ENCODE measurements around the gene SLC5A9.

SLC5A9 gene

DNA sequence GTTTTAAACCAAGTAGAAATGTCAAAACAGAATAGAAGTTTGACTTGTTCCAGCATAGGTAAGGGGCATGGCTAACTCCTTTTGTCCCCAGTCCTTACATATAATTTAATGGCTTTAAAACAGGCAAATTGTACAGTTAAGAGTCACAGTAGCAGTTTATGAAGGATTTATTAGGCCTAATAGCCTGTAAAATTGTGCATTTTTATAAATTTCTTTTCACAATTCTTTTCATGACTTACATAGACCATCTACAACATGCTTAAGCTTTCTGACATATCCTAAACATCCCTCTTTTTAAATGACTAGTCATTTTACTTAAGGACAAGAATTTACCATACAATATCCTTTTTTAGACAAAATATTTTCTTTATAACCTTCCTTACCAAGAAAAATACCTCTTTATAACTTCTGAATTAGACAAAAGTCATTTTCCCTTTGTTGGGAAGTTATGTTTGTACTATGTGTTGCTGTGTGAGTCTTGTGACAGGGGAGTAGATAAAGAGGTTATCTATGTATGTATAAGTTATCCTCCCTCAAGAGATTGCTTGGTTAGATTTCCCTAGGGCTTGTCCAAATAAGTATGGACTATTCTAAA is 34.5 kb upstream of the SLC5A9 start:
- no peak overlapping the region for H3K4me3 ChIP-seq (ENCODE audit: control insufficient read depth, low read depth, low read length)
- DNase-seq (ENCODE audit: low read depth): no peak
- TF ChIP-seq, protein P1, sequence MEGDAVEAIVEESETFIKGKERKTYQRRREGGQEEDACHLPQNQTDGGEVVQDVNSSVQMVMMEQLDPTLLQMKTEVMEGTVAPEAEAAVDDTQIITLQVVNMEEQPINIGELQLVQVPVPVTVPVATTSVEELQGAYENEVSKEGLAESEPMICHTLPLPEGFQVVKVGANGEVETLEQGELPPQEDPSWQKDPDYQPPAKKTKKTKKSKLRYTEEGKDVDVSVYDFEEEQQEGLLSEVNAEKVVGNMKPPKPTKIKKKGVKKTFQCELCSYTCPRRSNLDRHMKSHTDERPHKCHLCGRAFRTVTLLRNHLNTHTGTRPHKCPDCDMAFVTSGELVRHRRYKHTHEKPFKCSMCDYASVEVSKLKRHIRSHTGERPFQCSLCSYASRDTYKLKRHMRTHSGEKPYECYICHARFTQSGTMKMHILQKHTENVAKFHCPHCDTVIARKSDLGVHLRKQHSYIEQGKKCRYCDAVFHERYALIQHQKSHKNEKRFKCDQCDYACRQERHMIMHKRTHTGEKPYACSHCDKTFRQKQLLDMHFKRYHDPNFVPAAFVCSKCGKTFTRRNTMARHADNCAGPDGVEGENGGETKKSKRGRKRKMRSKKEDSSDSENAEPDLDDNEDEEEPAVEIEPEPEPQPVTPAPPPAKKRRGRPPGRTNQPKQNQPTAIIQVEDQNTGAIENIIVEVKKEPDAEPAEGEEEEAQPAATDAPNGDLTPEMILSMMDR (IDR thresholded peaks at IDR 0.05; ENCODE audit: control insufficient read depth, insufficient read depth, low read depth, low read length, missing control alignments): no peak

- TF ChIP-seq, protein P1 (IDR thresholded peaks at IDR 0.05; ENCODE audit: control insufficient read depth, insufficient read depth, low read depth, low read length, missing control alignments): no peak
- H3K4me3 ChIP-seq (ENCODE audit: control insufficient read depth, low read depth, low read length): no peak overlapping the region
- DNase-seq (ENCODE audit: low read depth): no peak
These were observed 31.6 kb upstream of the SLC5A9 start for GRCh38 chr1:48190881-48191280.

GRCh38 chr1:48194801-48195200 is 27.7 kb upstream of the SLC5A9 start:
- TF ChIP-seq, protein P1 (IDR thresholded peaks at IDR 0.05; ENCODE audit: control insufficient read depth, insufficient read depth, low read depth, low read length, missing control alignments): no peak
- no peak for DNase-seq (ENCODE audit: low read depth)
- H3K4me3 ChIP-seq (ENCODE audit: control insufficient read depth, low read depth, low read length): no peak overlapping the region

DNA sequence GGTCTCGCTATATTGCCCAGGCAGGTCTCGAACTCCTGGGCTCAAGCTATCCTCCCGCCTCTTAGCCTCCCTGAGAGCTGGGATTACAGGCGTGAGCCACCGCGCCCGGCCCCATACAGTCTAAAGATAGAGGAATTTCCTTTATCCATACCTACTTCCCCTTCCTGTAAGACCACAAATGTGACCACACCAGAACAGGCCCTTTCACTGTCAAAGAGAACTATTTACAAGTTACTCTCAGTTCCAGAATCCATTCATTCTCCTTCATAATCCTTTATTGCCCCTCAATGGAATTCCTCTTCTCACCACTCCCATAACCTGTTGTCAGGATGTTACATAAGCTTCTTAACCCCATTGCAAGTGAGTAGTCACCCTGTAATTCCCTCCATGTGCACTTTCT is 26.3 kb upstream of the SLC5A9 start:
- H3K4me3 ChIP-seq (ENCODE audit: control insufficient read depth, low read depth, low read length): no peak overlapping the region
- TF ChIP-seq, protein P1 (IDR thresholded peaks at IDR 0.05; ENCODE audit: control insufficient read depth, insufficient read depth, low read depth, low read length, missing control alignments): no peak
- no peak for DNase-seq (ENCODE audit: low read depth)

DNA sequence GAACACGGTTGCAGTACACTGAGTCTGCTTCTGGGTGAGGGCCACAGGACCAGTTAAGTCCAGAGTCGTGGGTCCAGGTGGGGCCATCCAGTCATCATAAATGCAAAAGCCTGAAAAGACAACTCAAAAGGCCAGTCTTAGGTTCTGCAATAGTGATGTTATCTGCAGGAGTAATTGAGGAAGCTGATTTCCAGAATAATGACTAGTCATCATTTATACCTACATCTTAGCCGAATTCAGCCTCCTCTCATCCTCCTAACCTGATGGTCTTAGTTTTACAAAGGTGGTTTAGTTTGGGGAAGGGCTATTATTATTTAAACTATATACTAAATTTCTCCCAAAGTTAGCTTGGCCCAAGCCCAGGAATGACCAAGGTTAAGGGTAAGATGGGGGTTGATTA is 23.5 kb upstream of the SLC5A9 start:
- TF ChIP-seq, protein P1 (IDR thresholded peaks at IDR 0.05; ENCODE audit: control insufficient read depth, insufficient read depth, low read depth, low read length, missing control alignments): no peak
- no peak overlapping the region for H3K4me3 ChIP-seq (ENCODE audit: control insufficient read depth, low read depth, low read length)
- DNase-seq (ENCODE audit: low read depth): no peak

- no peak for DNase-seq (ENCODE audit: low read depth)
- TF ChIP-seq, protein P1 (IDR thresholded peaks at IDR 0.05; ENCODE audit: control insufficient read depth, insufficient read depth, low read depth, low read length, missing control alignments): no peak
- H3K4me3 ChIP-seq (ENCODE audit: control insufficient read depth, low read depth, low read length): no peak overlapping the region
These were observed 22.2 kb upstream of the SLC5A9 start for GRCh38 chr1:48200166-48200900.

Data from AG09309 (cell line).